Erythroblast (primary cell): Measurements from ENCODE around the gene ZNF516.

Experiments used
- GATA1 ChIP-seq: IDR thresholded peaks from 2 replicates; pipeline ENCODE4 v1.6.1; 2011; ENCODE audit warnings: low read depth, mild to moderate bottlenecking, control low read depth, low read length, moderate library complexity
- POLR2A ChIP-seq: IDR thresholded peaks from 2 replicates; pipeline ENCODE4 v1.6.1; 2011; ENCODE audit warnings: mild to moderate bottlenecking, low read length

- TF ChIP-seq POLR2A (no peak), GATA1 (no peak)
Observed at GRCh38 chr18:76432274-76432755, 62.7 kb downstream of the ZNF516 start.
